SK-N-SH treated with all-trans-retinoic acid at 6 μM for 48 hours (cell line): ENCODE data around the gene ULBP1.

Experiments used
- ARNTL ChIP-seq: fragments of 450-650 bp; formaldehyde crosslinking; IDR thresholded peaks from 2 replicates; pipeline ENCODE4 v1.5.0; 2020; ENCODE audit warnings: low read depth, mild to moderate bottlenecking, moderate library complexity, borderline replicate concordance
- BACH2 ChIP-seq: fragments of 250-450 bp; sonication (Bioruptor Pico); IDR thresholded peaks from 2 replicates; pipeline ENCODE4 v1.9.0; 2021; ENCODE audit warnings: mild to moderate bottlenecking, borderline replicate concordance
- ISL1 ChIP-seq: fragments of 250-450 bp; sonication (Bioruptor Pico); IDR thresholded peaks from 2 replicates; pipeline ENCODE4 v2.1.2; 2022; ENCODE audit warnings: mild to moderate bottlenecking, moderate library complexity
- PPARA ChIP-seq: fragments of 250-450 bp; sonication (Bioruptor Pico); IDR thresholded peaks from 2 replicates; pipeline ENCODE4 v1.5.0; 2020; ENCODE audit warnings: mild to moderate bottlenecking, borderline replicate concordance
- RARB ChIP-seq: fragments of 250-450 bp; sonication (Bioruptor Pico); IDR thresholded peaks from 2 replicates; pipeline ENCODE4 v1.8.0; 2021; ENCODE audit warnings: mild to moderate bottlenecking, moderate library complexity
- TOX ChIP-seq: fragments of 250-450 bp; sonication (Bioruptor Pico); IDR thresholded peaks from 2 replicates; pipeline ENCODE4 v1.8.0; 2021; ENCODE audit warnings: mild to moderate bottlenecking, moderate library complexity, borderline replicate concordance
- ZNF70 ChIP-seq: fragments of 450-650 bp; formaldehyde crosslinking; IDR thresholded peaks from 2 replicates; pipeline ENCODE4 v1.5.0; 2020; ENCODE audit warnings: mild to moderate bottlenecking, moderate library complexity
- ZNF8 ChIP-seq: fragments of 450-650 bp; formaldehyde crosslinking; IDR thresholded peaks from 2 replicates; pipeline ENCODE4 v1.5.0; 2020; ENCODE audit warnings: mild to moderate bottlenecking, moderate library complexity
- TF ChIP-seq, protein P1 (sequence below): fragments of 250-450 bp; sonication (Bioruptor Pico); IDR thresholded peaks from 2 replicates; pipeline ENCODE4 v1.8.0; 2021; ENCODE audit warnings: low read depth, mild to moderate bottlenecking, moderate library complexity, borderline replicate concordance
- TF ChIP-seq, protein P2 (sequence below): fragments of 250-450 bp; sonication (Bioruptor Pico); IDR thresholded peaks from 2 replicates; pipeline ENCODE4 v1.8.0; 2020; ENCODE audit warnings: mild to moderate bottlenecking, moderate library complexity, borderline replicate concordance
- TF ChIP-seq, protein P3 (sequence below): fragments of 250-450 bp; sonication (Bioruptor Pico); IDR thresholded peaks from 2 replicates; pipeline ENCODE4 v1.5.0; 2020; ENCODE audit warnings: mild to moderate bottlenecking, moderate library complexity

DNA sequence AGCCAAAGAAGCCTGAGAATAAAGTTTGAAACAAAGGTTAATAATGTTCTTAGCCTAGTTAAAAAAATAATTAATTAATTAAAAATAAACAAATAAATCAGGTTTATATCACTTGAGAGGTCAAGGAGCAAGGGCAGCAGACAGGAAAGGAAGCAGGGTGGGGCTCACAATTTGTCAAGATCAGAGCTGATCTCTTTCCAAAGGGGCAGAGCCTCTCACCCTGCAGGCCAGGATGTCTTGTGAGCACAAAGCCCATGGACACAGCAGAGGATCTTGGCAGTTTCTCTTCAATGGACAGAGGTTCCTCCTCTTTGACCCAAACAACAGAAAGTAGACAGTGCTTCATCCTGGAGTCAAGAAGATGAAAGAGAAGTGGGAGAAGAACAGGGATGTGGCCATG lies 14.9 kb downstream of the ULBP1 start:
- TF ChIP-seq RARB (CRISPR knock-in tag), result no peak
- TF ChIP-seq PPARA (CRISPR knock-in tag), result no peak
- TF ChIP-seq, protein P1, sequence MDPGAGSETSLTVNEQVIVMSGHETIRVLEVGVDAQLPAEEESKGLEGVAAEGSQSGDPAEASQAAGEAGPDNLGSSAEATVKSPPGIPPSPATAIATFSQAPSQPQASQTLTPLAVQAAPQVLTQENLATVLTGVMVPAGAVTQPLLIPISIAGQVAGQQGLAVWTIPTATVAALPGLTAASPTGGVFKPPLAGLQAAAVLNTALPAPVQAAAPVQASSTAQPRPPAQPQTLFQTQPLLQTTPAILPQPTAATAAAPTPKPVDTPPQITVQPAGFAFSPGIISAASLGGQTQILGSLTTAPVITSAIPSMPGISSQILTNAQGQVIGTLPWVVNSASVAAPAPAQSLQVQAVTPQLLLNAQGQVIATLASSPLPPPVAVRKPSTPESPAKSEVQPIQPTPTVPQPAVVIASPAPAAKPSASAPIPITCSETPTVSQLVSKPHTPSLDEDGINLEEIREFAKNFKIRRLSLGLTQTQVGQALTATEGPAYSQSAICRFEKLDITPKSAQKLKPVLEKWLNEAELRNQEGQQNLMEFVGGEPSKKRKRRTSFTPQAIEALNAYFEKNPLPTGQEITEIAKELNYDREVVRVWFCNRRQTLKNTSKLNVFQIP (CRISPR knock-in tag), result no peak
- TF ChIP-seq TOX (CRISPR knock-in tag), result no peak
- TF ChIP-seq, protein P2, sequence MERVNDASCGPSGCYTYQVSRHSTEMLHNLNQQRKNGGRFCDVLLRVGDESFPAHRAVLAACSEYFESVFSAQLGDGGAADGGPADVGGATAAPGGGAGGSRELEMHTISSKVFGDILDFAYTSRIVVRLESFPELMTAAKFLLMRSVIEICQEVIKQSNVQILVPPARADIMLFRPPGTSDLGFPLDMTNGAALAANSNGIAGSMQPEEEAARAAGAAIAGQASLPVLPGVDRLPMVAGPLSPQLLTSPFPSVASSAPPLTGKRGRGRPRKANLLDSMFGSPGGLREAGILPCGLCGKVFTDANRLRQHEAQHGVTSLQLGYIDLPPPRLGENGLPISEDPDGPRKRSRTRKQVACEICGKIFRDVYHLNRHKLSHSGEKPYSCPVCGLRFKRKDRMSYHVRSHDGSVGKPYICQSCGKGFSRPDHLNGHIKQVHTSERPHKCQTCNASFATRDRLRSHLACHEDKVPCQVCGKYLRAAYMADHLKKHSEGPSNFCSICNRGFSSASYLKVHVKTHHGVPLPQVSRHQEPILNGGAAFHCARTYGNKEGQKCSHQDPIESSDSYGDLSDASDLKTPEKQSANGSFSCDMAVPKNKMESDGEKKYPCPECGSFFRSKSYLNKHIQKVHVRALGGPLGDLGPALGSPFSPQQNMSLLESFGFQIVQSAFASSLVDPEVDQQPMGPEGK (CRISPR knock-in tag), result no peak
- TF ChIP-seq ISL1, result no peak
- TF ChIP-seq ZNF70, result no peak
- TF ChIP-seq ARNTL, result no peak
- TF ChIP-seq, protein P3, sequence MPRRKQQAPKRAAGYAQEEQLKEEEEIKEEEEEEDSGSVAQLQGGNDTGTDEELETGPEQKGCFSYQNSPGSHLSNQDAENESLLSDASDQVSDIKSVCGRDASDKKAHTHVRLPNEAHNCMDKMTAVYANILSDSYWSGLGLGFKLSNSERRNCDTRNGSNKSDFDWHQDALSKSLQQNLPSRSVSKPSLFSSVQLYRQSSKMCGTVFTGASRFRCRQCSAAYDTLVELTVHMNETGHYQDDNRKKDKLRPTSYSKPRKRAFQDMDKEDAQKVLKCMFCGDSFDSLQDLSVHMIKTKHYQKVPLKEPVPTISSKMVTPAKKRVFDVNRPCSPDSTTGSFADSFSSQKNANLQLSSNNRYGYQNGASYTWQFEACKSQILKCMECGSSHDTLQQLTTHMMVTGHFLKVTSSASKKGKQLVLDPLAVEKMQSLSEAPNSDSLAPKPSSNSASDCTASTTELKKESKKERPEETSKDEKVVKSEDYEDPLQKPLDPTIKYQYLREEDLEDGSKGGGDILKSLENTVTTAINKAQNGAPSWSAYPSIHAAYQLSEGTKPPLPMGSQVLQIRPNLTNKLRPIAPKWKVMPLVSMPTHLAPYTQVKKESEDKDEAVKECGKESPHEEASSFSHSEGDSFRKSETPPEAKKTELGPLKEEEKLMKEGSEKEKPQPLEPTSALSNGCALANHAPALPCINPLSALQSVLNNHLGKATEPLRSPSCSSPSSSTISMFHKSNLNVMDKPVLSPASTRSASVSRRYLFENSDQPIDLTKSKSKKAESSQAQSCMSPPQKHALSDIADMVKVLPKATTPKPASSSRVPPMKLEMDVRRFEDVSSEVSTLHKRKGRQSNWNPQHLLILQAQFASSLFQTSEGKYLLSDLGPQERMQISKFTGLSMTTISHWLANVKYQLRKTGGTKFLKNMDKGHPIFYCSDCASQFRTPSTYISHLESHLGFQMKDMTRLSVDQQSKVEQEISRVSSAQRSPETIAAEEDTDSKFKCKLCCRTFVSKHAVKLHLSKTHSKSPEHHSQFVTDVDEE (CRISPR knock-in tag), result no peak
- TF ChIP-seq ZNF8 (CRISPR knock-in tag), result no peak
- no peak for TF ChIP-seq BACH2
